ENCODE measurements around the gene KCNK3.

DNA sequence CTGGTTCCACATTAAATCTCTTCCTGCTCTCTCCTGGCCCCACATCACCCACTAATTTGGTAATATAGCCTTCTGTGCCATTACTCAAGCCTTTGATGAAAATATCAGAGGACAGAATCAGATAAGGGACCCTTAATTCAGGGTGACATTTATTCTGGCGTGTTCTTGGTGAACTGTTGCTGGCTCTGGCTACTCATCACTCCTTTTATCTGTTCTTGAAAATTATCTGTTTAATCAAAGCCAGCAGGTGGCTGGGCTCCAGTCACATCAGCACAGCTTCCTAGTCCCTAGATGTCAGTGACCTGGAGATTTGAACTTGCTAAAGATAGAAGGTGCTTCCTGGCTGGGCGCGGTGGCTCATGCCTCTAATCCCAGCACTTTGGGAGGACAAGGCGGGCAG is 44.7 kb downstream of the KCNK3 start:
- TF ChIP-seq CTCF (conservative IDR thresholded peaks at IDR 0.05 in 1 of 2, IDR thresholded peaks at IDR 0.05 in 1 of 2; ENCODE audit: extremely low read depth in 1 of 2, insufficient read depth in 1 of 2, low read depth in 1 of 2, low read length in 2 of 2) (no peak), EZH2 (IDR thresholded peaks at IDR 0.05; ENCODE audit: borderline replicate concordance, low read length) (no peak)

Measured in mammary epithelial cell (primary cell).